Omental fat pad (tissue), 4 donors: Measurements from ENCODE around the gene LHPP. TPM values are rescaled to one million over a fixed set of nuclear protein-coding genes. Genes with fewer than 3 reads are reported as not detected.

Source experiments
- ATAC-seq: fragments of 150-250 bp; one replicate; pipeline ENCODE4 v1.9.1; 2016; ENCODE audit warnings: mild to moderate bottlenecking, moderate library complexity; ENCODE audit not compliant: low FRiP score
- DNase-seq: peaks from one replicate; pipeline ENCODE4 v3.0.0-alpha.2; 2019; ENCODE audit warnings: low spot score
- total RNA-seq, 4 donors: library from RNA; depleted of rRNA; stranded (reverse); fragments of >200 nt; gene quantifications; one replicate each; pipeline ENCODE4 v1.1.0, GENCODE V29; 2016
- TF ChIP-seq, protein P1 (sequence below), 3 donors: fragments of 450-650 bp; IDR thresholded peaks; one replicate each; pipeline ENCODE4 v1.5.1; 2016 to 2017; ENCODE audit warnings: antibody characterized with exemption in 3 of 3, mild to moderate bottlenecking in 3 of 3, moderate library complexity in 2 of 3

The LHPP gene
- total RNA-seq, 4 donors from 2014 or later = 10.1 to 16.2 (median 13.7) TPM

DNA sequence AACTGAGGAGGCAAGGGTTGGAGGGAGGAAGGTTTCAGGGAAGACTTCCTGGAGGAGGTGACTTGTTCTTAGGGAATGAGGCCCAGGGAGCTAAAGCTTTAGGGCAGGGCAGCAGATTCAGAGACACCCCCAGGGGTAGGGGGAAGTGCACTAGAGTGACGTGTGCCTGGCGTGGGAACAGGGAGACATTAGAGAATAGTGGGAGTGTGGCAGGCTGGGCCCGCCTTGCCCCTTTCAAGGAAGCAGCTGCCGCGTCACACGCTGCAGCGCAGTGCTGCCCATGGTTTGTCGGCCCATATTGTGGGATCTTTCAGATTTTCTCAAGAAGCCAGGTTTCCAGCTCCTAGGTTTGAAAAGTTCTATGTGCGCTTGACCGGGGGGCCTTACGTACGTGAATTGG lies 139.4 kb downstream of the LHPP start:
- ATAC-seq (no peak), DNase-seq (no peak)
- TF ChIP-seq, protein P1, sequence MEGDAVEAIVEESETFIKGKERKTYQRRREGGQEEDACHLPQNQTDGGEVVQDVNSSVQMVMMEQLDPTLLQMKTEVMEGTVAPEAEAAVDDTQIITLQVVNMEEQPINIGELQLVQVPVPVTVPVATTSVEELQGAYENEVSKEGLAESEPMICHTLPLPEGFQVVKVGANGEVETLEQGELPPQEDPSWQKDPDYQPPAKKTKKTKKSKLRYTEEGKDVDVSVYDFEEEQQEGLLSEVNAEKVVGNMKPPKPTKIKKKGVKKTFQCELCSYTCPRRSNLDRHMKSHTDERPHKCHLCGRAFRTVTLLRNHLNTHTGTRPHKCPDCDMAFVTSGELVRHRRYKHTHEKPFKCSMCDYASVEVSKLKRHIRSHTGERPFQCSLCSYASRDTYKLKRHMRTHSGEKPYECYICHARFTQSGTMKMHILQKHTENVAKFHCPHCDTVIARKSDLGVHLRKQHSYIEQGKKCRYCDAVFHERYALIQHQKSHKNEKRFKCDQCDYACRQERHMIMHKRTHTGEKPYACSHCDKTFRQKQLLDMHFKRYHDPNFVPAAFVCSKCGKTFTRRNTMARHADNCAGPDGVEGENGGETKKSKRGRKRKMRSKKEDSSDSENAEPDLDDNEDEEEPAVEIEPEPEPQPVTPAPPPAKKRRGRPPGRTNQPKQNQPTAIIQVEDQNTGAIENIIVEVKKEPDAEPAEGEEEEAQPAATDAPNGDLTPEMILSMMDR (IDR thresholded peaks at IDR 0.05) = no peak

DNA sequence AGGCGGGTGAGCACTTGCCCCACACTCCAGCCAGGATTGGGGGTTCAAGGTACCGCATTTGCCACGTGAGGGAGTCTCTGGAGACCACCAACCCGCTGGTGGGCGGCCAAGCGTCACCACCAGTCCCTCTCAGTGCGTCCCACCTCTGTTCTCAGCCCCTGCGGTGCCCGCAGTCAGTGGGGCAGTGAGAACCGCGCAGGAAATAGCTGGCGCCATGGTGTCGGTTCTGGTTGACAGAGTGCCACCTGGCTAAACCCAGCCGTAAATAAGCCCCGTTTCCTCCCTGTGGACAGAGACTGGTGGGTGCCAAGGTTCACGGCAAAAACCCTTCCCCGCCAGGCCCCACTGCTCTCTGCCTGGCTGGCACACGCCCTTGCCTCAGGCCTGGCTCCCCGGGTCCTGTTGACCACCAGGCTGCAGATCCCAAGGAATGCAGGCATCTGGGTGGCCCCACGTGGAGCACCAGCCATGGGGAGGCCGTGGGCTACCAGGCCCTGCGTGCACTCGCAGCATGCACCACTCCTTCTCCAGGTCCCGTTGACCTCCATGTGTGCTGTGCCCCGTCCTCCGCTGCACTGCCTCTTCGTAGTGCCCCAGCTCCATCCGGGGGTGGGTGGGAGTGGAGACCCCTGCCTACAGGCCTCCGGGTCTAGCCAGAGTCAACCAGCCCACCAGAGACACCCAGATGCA lies 140.0 kb downstream of the LHPP start:
- ATAC-seq = no peak
- TF ChIP-seq, protein P1 (IDR thresholded peaks at IDR 0.05) = no peak
- DNase-seq = no peak

DNA sequence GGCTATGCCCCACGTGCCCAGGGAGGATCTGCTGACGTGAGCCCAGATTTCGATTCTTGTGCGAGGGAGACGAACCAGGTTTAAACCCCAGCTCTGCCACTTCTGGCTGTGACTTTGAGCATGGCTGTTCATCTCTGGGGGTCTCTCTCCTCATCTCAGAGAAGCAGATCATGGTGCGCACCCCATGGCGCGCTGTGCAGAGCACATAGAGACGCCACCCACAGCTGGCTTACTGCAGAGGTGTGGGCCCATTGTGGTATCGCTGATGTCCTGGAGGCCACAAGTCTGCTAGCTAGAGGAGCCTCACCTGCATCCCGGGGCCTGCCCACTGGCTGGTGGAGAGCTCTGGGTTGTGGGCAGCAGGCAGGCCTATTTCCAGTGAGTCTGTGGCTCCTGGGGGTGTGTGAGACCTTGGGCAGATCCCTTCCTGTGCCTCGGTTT lies 140.5 kb downstream of the LHPP start:
- ATAC-seq = no peak
- TF ChIP-seq, protein P1 (IDR thresholded peaks at IDR 0.05) = no peak
- DNase-seq = no peak

DNA sequence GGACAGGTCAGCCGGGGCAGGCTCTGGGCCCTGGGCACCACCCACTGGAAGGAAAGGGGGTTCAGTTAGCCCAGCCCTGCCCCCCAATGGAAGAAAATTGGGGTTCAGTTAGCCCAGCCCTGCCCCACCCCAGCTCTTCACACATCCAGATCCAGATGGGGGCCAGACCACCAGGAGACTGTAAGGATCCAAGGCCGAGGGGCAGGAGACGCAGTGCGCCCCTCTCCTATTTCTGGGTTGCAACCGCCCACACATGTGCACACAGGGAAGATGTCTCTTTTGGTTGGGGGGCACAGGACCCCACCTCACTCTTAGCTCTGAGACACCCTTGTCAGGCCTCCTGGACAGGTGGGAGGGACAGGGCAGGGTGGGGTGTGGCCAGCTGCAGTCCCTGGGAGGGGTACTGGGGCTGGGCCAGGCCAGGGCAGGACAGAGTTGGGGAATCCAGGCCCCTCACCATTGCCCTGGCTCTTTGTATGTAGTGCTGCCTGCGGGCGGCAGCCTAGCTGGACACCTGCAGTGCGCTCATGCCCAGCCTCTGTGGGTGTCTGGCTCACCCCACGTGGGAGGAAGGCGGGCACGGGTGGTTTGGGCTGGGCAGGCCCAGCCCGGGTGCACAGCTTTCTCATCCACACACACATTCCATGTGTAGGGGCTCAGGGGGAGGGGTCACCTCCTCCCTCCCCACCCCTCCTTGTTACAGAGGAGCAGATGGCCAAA lies 141.2 kb downstream of the LHPP start:
- no peak for DNase-seq
- ATAC-seq = no peak
- TF ChIP-seq, protein P1 (IDR thresholded peaks at IDR 0.05) = no peak

DNA sequence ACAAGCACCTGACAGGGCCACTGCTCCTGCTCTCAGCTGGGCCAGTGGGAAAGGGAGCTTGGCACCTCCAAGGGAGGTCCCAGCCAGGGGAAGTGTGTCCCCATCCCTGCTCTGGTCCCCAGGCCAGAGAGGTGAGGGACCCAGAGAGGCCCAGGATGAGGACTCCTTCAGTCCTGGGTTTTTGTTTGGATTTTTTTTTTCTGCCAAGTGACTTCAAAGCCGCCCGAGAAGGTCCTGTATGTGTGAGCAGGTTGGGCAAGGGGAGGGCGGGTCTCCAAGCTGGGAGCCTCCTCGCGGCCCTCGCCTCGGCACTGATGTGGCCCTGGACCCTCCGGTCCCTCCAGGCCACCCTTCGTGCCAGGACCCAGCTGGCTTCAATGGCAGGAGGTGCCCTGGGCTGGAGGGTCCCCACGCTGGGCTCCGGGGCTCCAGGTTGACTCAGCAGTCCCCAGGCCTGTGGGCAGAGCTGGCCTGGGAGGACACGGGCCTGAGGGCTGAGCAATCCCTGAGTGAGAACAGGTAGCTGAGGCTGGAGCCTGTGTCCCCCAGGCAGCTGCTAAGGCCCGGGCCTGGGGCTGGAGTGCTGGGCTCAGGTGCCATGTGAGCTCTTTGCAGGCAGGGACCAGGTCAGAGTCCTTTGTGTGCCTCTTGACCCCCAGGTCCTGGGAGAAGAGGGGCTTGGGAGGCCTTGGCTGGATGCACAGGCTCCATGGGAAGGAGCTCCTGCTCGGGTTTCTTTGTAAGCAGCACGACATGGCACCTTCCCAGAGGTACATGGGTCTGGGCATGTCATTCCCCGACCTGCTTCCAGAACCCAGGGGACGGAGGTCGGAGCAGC lies 142.0 kb downstream of the LHPP start:
- TF ChIP-seq, protein P1 (IDR thresholded peaks at IDR 0.05) = no peak
- DNase-seq = no peak
- no peak for ATAC-seq

DNA sequence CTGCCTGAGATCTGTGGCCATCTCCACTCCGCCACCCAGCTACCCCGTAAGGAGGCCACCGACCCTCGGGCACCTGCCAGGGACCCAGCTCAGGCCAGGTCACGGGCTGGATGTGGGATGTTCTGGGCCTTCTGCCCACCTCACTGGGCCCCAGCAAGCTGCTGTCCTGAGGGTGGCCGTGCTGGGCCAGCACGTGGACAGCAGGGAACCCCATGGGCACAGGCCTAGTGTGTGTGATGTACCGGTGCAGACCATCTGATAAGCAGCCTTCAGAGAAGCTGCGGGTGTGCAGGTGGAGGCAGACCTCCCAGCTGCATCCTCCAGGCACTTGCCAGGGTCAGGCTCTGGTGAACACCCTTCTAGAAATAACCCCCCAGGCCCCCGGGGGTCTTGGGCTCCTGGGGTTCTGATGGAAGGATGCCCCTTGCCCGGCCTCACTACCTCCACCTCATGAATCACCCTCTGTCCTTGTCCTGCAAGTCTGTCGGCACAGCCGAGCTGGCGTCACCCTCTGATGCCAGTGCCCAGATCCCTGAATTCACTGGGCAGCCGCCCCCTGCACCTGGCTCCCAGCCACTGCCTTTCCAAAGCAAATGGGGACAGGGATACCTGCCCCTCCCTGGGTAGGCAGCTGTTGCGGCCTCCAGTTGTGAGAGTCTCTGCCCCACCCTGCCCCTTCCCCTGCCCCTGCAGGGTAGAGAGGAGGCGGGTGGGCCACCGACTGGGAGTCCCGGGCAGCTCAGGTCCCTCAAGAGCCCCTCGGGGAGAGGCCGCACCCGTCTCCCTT lies 142.8 kb downstream of the LHPP start:
- TF ChIP-seq, protein P1 (IDR thresholded peaks at IDR 0.05) = no peak
- ATAC-seq = no peak
- no peak for DNase-seq
